ENCODE results near the gene FILIP1. TPM values are rescaled to one million over a fixed set of nuclear protein-coding genes. Genes with fewer than 3 reads are reported as not detected.

Gene FILIP1
- total RNA-seq, 1 experiment from 2014 or later: 2.9 TPM

- TF ChIP-seq ZNF121 (CRISPR knock-in tag; IDR thresholded peaks at IDR 0.05): no peak
- TF ChIP-seq, protein P1, sequence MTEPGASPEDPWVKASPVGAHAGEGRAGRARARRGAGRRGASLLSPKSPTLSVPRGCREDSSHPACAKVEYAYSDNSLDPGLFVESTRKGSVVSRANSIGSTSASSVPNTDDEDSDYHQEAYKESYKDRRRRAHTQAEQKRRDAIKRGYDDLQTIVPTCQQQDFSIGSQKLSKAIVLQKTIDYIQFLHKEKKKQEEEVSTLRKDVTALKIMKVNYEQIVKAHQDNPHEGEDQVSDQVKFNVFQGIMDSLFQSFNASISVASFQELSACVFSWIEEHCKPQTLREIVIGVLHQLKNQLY (CRISPR knock-in tag; IDR thresholded peaks at IDR 0.05): no peak
These were observed 26.3 kb downstream of the FILIP1 start (continued) for GRCh38 chr6:75467284-75467683.

DNA sequence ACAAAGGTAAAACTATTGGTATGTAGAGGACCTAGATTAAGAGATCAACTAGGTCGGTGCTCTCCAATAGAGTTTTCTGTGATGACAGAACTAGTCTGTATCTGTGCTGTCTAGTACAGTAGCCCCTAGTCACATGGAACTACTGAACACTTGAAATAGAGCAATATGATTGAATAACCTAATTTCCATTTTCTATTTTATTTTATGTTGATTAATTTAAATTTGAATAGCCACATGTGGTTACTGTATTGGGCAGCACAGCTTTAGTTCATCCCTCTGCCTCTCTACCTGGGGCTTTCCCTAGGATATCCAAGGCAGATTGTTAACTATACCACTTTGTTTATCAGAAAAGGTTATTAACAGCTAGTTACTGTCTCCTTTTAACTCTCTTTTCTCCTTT lies 27.0 kb downstream of the FILIP1 start:
- Mint-ChIP-seq H3K4me3 (no peak overlapping the region), H3K36me3 (no peaks in the 10 kb centered on the region), H3K9me3 (no peaks in the 10 kb centered on the region), H3K27me3 (ENCODE audit: low read depth) (no peaks in the 10 kb centered on the region), H3K4me1 (peaks cover 11% of the 10 kb centered on the region), H3K27ac (no peak overlapping the region)
- ATAC-seq: no peak
- no peak for TF ChIP-seq KAT7 (CRISPR knock-in tag; IDR thresholded peaks at IDR 0.05; ENCODE audit: borderline replicate concordance)
- TF ChIP-seq, protein P2, sequence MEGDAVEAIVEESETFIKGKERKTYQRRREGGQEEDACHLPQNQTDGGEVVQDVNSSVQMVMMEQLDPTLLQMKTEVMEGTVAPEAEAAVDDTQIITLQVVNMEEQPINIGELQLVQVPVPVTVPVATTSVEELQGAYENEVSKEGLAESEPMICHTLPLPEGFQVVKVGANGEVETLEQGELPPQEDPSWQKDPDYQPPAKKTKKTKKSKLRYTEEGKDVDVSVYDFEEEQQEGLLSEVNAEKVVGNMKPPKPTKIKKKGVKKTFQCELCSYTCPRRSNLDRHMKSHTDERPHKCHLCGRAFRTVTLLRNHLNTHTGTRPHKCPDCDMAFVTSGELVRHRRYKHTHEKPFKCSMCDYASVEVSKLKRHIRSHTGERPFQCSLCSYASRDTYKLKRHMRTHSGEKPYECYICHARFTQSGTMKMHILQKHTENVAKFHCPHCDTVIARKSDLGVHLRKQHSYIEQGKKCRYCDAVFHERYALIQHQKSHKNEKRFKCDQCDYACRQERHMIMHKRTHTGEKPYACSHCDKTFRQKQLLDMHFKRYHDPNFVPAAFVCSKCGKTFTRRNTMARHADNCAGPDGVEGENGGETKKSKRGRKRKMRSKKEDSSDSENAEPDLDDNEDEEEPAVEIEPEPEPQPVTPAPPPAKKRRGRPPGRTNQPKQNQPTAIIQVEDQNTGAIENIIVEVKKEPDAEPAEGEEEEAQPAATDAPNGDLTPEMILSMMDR (IDR thresholded peaks at IDR 0.05): no peak
- TF ChIP-seq GRHL2 (CRISPR knock-in tag; IDR thresholded peaks at IDR 0.05; ENCODE audit: insufficient replicate concordance, severe bottlenecking): no peak
- no peak for TF ChIP-seq AR (CRISPR knock-in tag; IDR thresholded peaks at IDR 0.05)
- POLR2A ChIA-PET: interaction anchor here (0.6 kb wide), 1 partner anchor 192 kb away, joined by 5 read pairs; no protein-coding TSS in a partner anchor
- CTCF ChIA-PET: interaction anchor here (1.9 kb wide), 1 partner anchor 98 kb away, joined by 7 read pairs; no protein-coding TSS in a partner anchor
- DNase-seq (ENCODE audit: low spot score): no peak

DNA sequence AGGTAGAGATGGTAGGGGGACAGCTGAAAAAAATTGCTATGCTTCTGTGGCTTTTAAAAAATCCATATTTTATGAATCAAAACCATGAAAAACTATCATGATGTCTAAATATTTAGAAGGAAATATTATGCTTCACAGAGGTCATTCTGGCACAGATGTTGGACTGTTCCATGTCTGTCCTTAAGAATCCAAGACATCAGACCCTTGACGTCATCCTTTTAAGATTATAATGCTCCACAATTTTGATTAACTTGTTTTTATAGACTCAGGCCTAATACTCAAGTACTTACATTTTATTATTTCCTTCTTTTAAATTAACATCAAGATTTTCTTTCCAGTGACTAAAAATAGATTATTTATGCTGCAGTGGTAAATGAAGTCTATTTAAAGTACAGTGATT lies 29.7 kb downstream of the FILIP1 start:
- DNase-seq (ENCODE audit: low spot score): no peak
- H3K27me3 Mint-ChIP-seq (ENCODE audit: low read depth): no peaks in the 10 kb centered on the region
- ATAC-seq: no peak
- CTCF ChIA-PET: no interaction called here
- TF ChIP-seq TEAD1 (CRISPR knock-in tag; IDR thresholded peaks at IDR 0.05): no peak
- no peak for TF ChIP-seq HMGA2 (CRISPR knock-in tag; IDR thresholded peaks at IDR 0.05)
- TF ChIP-seq ZNF396 (CRISPR knock-in tag; IDR thresholded peaks at IDR 0.05; ENCODE audit: borderline replicate concordance): no peak
- no peak for TF ChIP-seq OVOL2 (CRISPR knock-in tag; IDR thresholded peaks at IDR 0.05; ENCODE audit: borderline replicate concordance)
- TF ChIP-seq ZBTB43 (CRISPR knock-in tag; IDR thresholded peaks at IDR 0.05): no peak
- TF ChIP-seq KAT7 (CRISPR knock-in tag; IDR thresholded peaks at IDR 0.05; ENCODE audit: borderline replicate concordance): no peak
- TF ChIP-seq, protein P1 (CRISPR knock-in tag; IDR thresholded peaks at IDR 0.05): no peak
- TF ChIP-seq, protein P3, sequence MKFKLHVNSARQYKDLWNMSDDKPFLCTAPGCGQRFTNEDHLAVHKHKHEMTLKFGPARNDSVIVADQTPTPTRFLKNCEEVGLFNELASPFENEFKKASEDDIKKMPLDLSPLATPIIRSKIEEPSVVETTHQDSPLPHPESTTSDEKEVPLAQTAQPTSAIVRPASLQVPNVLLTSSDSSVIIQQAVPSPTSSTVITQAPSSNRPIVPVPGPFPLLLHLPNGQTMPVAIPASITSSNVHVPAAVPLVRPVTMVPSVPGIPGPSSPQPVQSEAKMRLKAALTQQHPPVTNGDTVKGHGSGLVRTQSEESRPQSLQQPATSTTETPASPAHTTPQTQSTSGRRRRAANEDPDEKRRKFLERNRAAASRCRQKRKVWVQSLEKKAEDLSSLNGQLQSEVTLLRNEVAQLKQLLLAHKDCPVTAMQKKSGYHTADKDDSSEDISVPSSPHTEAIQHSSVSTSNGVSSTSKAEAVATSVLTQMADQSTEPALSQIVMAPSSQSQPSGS (CRISPR knock-in tag; IDR thresholded peaks at IDR 0.05; ENCODE audit: borderline replicate concordance, low read depth): no peak
- TF ChIP-seq SMAD3 (CRISPR knock-in tag; IDR thresholded peaks at IDR 0.05; ENCODE audit: borderline replicate concordance): no peak
- TF ChIP-seq JUN (CRISPR knock-in tag; IDR thresholded peaks at IDR 0.05): no peak
- TF ChIP-seq CREM (CRISPR knock-in tag; IDR thresholded peaks at IDR 0.05): no peak
- no peak overlapping the region for H3K4me3 Mint-ChIP-seq
- POLR2A ChIA-PET: no interaction called here
- no peak overlapping the region for H3K27ac Mint-ChIP-seq
- H3K4me1 Mint-ChIP-seq: peaks cover 11% of the 10 kb centered on the region
- no peaks in the 10 kb centered on the region for H3K36me3 Mint-ChIP-seq
- H3K9me3 Mint-ChIP-seq: no peaks in the 10 kb centered on the region
